HepG2 (cell line): ENCODE data around the gene RABGGTA. TPM values are rescaled to one million over a fixed set of nuclear protein-coding genes. Genes with fewer than 3 reads are reported as not detected.

Source experiments
- BHLHE40 ChIP-seq: IDR thresholded peaks from 2 replicates; pipeline ENCODE4 v1.6.1; 2011; ENCODE audit warnings: low read length, improper control_type of control experiment
- BRCA1 ChIP-seq: sonication (generic); formaldehyde crosslinking; IDR thresholded peaks from 2 replicates; pipeline ENCODE4 v1.4.0; 2020; ENCODE audit warnings: missing genetic modification reagents
- CBX1 ChIP-seq: IDR thresholded peaks from one replicate; pipeline ENCODE4 v1.6.1; 2016; ENCODE audit warnings: antibody characterized with exemption, low read depth
- CHD2 ChIP-seq: IDR thresholded peaks from 2 replicates; pipeline ENCODE4 v1.6.1; 2011; ENCODE audit warnings: low read depth, low read length, improper control_type of control experiment
- IRX3 ChIP-seq: sonication (generic); formaldehyde crosslinking; IDR thresholded peaks from 2 replicates; pipeline ENCODE4 v1.8.1; 2023; ENCODE audit warnings: mild to moderate bottlenecking, low read depth, missing genetic modification reagents, borderline replicate concordance
- KAT8 ChIP-seq: IDR thresholded peaks from 2 replicates; pipeline ENCODE4 v1.6.1; 2016; ENCODE audit warnings: missing genetic modification reagents, missing compliant biosample characterization
- MLLT10 ChIP-seq: sonication (generic); formaldehyde crosslinking; IDR thresholded peaks from 2 replicates; pipeline ENCODE4 v1.4.0; 2020; ENCODE audit warnings: missing genetic modification reagents
- MTF1 ChIP-seq: sonication (generic); formaldehyde crosslinking; IDR thresholded peaks from 2 replicates; pipeline ENCODE4 v1.5.0; 2020; ENCODE audit warnings: missing genetic modification reagents
- NCOA2 ChIP-seq: sonication (generic); formaldehyde crosslinking; IDR thresholded peaks from 2 replicates; pipeline ENCODE4 v1.8.0; 2022; ENCODE audit warnings: inconsistent platforms
- POLR2G ChIP-seq: fragments of 200-400 bp; formaldehyde crosslinking; IDR thresholded peaks from 2 replicates; pipeline ENCODE4 v1.6.1; 2018; ENCODE audit warnings: mild to moderate bottlenecking, low read depth, low read length, moderate library complexity
- RORA ChIP-seq: sonication (generic); formaldehyde crosslinking; IDR thresholded peaks from 2 replicates; pipeline ENCODE4 v1.5.0; 2020; ENCODE audit warnings: mild to moderate bottlenecking, missing genetic modification reagents, moderate library complexity
- TCF7 ChIP-seq: sonication (generic); IDR thresholded peaks from 2 replicates; pipeline ENCODE4 v1.6.1; 2016; ENCODE audit warnings: antibody characterized with exemption, low read depth
- TEAD2 ChIP-seq: sonication (generic); formaldehyde crosslinking; IDR thresholded peaks from 2 replicates; pipeline ENCODE4 v1.9.0; 2021; ENCODE audit warnings: missing genetic modification reagents
- ZNF644 ChIP-seq: IDR thresholded peaks from 2 replicates; pipeline ENCODE4 v1.6.1; 2016; ENCODE audit warnings: low read depth
- ZNF747 ChIP-seq: sonication (generic); formaldehyde crosslinking; IDR thresholded peaks from 2 replicates; pipeline ENCODE4 v1.8.1; 2023; ENCODE audit warnings: missing genetic modification reagents, mild to moderate bottlenecking, borderline replicate concordance
- ZSCAN30 ChIP-seq: sonication (generic); formaldehyde crosslinking; IDR thresholded peaks from 2 replicates; pipeline ENCODE4 v1.5.0; 2020; ENCODE audit warnings: mild to moderate bottlenecking, missing genetic modification reagents
- polyA plus RNA-seq, 8 experiments: library from polyadenylated mRNA; depleted of rRNA in 3 of 8; stranded (reverse) in 7 of 8; unstranded in 1 of 8; fragments of >200 nt; fragmentation: Illumina TruSeq in 4 of 8; extraction: Trizol in 4 of 8; gene quantifications; 2 replicates each; pipeline versions ENCODE4 v1.2.1 to v1.2.3, GENCODE V29; 2011 to 2016; ENCODE audit warnings: low read depth in 4 of 8, missing spikeins in 1 of 8, mixed read lengths in 1 of 8; ENCODE audit not compliant: insufficient read depth in 1 of 8
- total RNA-seq, 5 experiments: library from RNA; depleted of rRNA; stranded (reverse); fragments of >200 nt; fragmentation: Illumina TruSeq; extraction: Trizol; gene quantifications; 2 replicates each; pipeline ENCODE4 v1.2.3, GENCODE V29; 2016; ENCODE audit warnings: low read depth in 1 of 5
- TF ChIP-seq, protein P1 (sequence below): sonication (generic); formaldehyde crosslinking; conservative IDR thresholded peaks from 2 replicates; pipeline ENCODE4 v1.4.0; 2020; ENCODE audit warnings: missing genetic modification reagents
- TF ChIP-seq, protein P2 (sequence below): sonication (generic); formaldehyde crosslinking; IDR thresholded peaks from 2 replicates; pipeline ENCODE4 v1.9.0; 2022; ENCODE audit warnings: low read depth, missing genetic modification reagents
- TF ChIP-seq, protein P3 (sequence below), 2 experiments: IDR thresholded peaks; 2 replicates each; pipeline ENCODE4 v1.6.1; 2011 to 2012; ENCODE audit warnings: low read length in 2 of 2, borderline replicate concordance in 1 of 2, low read depth in 1 of 2, mild to moderate bottlenecking in 1 of 2, moderate library complexity in 1 of 2
- TF ChIP-seq, protein P4 (sequence below): sonication (generic); formaldehyde crosslinking; IDR thresholded peaks from 2 replicates; pipeline ENCODE4 v1.4.0; 2020; ENCODE audit warnings: missing genetic modification reagents

Gene RABGGTA
- total and polyA plus RNA-seq, 2 of the 13 experiments (the other 11 are each of a cell fraction or from before 2014, with no cell fraction given): 57.9 to 90.8 TPM

DNA sequence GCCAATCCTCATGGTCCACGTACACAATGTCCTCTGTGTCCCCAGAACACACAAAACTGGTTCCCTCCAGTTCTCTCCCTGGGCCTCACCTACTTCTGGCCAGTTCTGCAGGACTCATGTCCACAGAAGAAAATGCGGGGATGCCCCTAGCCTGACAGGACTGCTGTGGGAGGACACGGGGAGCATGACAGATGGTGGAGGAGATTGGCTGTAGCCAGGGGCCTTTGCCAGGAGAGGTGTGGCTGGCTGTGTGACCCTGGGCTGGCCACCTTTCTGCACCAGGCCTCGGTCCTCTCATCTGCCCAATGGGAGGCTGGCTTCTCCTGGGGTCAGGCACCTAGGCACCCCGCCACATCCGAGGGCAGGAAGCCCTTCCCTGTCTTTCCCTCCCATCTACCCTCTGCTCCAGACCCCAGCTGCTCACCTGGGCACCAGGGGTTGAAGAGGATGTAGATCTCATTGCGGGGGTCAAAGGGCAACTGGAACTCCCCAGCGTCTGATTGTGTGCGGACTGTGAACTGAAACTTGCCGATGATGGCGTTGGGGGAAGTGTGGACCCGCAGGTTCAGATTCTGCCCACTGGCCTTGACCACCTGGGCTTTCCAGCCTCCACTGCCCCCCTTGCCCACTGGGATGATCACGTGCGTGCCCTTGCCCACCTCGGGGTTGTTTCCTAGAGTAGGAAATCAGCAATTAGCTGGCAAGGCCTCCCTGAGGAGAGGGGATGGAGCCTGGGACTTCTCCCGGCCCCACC lies 11.2 kb downstream of the RABGGTA start (continued):
- no peak for TF ChIP-seq ZSCAN30 (CRISPR knock-in tag)
- TF ChIP-seq, protein P1, sequence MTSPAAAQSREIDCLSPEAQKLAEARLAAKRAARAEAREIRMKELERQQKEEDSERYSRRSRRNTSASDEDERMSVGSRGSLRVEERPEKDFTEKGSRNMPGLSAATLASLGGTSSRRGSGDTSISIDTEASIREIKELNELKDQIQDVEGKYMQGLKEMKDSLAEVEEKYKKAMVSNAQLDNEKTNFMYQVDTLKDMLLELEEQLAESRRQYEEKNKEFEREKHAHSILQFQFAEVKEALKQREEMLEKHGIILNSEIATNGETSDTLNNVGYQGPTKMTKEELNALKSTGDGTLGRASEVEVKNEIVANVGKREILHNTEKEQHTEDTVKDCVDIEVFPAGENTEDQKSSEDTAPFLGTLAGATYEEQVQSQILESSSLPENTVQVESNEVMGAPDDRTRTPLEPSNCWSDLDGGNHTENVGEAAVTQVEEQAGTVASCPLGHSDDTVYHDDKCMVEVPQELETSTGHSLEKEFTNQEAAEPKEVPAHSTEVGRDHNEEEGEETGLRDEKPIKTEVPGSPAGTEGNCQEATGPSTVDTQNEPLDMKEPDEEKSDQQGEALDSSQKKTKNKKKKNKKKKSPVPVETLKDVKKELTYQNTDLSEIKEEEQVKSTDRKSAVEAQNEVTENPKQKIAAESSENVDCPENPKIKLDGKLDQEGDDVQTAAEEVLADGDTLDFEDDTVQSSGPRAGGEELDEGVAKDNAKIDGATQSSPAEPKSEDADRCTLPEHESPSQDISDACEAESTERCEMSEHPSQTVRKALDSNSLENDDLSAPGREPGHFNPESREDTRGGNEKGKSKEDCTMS (CRISPR knock-in tag): no peak
- peak; percentile 45; the same call in 1 of the 2 replicates for TF ChIP-seq BHLHE40
- TF ChIP-seq MLLT10 (CRISPR knock-in tag): peak; percentile 67; the same call in 1 of the 2 replicates
- no peak for TF ChIP-seq MTF1 (CRISPR knock-in tag)
- TF ChIP-seq, protein P2, sequence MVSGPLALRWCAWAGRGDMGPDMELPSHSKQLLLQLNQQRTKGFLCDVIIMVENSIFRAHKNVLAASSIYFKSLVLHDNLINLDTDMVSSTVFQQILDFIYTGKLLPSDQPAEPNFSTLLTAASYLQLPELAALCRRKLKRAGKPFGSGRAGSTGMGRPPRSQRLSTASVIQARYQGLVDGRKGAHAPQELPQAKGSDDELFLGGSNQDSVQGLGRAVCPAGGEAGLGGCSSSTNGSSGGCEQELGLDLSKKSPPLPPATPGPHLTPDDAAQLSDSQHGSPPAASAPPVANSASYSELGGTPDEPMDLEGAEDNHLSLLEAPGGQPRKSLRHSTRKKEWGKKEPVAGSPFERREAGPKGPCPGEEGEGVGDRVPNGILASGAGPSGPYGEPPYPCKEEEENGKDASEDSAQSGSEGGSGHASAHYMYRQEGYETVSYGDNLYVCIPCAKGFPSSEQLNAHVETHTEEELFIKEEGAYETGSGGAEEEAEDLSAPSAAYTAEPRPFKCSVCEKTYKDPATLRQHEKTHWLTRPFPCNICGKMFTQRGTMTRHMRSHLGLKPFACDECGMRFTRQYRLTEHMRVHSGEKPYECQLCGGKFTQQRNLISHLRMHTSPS: peak; percentile 93; the same call in 1 of the 2 replicates
- TF ChIP-seq BRCA1 (CRISPR knock-in tag): no peak
- no peak for TF ChIP-seq ZNF747 (CRISPR knock-in tag)
- TF ChIP-seq ZNF644 (CRISPR knock-in tag): no peak
- TF ChIP-seq CHD2: no peak
- no peak for TF ChIP-seq POLR2G
- no peak for TF ChIP-seq TCF7
- no peak for TF ChIP-seq RORA (CRISPR knock-in tag)
- no peak for TF ChIP-seq NCOA2 (CRISPR knock-in tag)
- TF ChIP-seq CBX1: no peak
- TF ChIP-seq IRX3 (CRISPR knock-in tag): no peak
- TF ChIP-seq, protein P3, sequence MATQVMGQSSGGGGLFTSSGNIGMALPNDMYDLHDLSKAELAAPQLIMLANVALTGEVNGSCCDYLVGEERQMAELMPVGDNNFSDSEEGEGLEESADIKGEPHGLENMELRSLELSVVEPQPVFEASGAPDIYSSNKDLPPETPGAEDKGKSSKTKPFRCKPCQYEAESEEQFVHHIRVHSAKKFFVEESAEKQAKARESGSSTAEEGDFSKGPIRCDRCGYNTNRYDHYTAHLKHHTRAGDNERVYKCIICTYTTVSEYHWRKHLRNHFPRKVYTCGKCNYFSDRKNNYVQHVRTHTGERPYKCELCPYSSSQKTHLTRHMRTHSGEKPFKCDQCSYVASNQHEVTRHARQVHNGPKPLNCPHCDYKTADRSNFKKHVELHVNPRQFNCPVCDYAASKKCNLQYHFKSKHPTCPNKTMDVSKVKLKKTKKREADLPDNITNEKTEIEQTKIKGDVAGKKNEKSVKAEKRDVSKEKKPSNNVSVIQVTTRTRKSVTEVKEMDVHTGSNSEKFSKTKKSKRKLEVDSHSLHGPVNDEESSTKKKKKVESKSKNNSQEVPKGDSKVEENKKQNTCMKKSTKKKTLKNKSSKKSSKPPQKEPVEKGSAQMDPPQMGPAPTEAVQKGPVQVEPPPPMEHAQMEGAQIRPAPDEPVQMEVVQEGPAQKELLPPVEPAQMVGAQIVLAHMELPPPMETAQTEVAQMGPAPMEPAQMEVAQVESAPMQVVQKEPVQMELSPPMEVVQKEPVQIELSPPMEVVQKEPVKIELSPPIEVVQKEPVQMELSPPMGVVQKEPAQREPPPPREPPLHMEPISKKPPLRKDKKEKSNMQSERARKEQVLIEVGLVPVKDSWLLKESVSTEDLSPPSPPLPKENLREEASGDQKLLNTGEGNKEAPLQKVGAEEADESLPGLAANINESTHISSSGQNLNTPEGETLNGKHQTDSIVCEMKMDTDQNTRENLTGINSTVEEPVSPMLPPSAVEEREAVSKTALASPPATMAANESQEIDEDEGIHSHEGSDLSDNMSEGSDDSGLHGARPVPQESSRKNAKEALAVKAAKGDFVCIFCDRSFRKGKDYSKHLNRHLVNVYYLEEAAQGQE (IDR thresholded peaks at IDR 0.05; ENCODE audit: borderline replicate concordance in 1 of 2, low read depth in 1 of 2, low read length in 2 of 2): no peak
- TF ChIP-seq, protein P4, sequence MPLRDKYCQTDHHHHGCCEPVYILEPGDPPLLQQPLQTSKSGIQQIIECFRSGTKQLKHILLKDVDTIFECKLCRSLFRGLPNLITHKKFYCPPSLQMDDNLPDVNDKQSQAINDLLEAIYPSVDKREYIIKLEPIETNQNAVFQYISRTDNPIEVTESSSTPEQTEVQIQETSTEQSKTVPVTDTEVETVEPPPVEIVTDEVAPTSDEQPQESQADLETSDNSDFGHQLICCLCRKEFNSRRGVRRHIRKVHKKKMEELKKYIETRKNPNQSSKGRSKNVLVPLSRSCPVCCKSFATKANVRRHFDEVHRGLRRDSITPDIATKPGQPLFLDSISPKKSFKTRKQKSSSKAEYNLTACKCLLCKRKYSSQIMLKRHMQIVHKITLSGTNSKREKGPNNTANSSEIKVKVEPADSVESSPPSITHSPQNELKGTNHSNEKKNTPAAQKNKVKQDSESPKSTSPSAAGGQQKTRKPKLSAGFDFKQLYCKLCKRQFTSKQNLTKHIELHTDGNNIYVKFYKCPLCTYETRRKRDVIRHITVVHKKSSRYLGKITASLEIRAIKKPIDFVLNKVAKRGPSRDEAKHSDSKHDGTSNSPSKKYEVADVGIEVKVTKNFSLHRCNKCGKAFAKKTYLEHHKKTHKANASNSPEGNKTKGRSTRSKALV: no peak
- TF ChIP-seq TEAD2 (CRISPR knock-in tag): no peak
- TF ChIP-seq KAT8: no peak
